Activated CD4-positive, alpha-beta T cell treated with anti-CD3 and anti-CD28 coated beads, Interleukin-2, amount 50 U/mL, for 24 hours (primary cell): ENCODE data around the gene PAMR1.
"Not testable (repeated sequence)": the region's sequence is repeated elsewhere in the genome, so short reads cannot be mapped to it uniquely, and the experiment has no call there.

Source experiments
- DNase-seq, 2 donors: peaks; one replicate each; pipeline ENCODE4 v3.0.0-alpha.2; 2020; ENCODE audit warnings: low read depth in 1 of 2, low spot score in 1 of 2

Gene PAMR1

GRCh38 chr11:35525501-35526175 is at the start of gene PAMR1:
Gene PAMR1 (minus strand): TSS chr11:35525616. CDS start chr11:35525585, 31 bp downstream.
- no peak for DNase-seq

- DNase-seq, result no peak
Measured at GRCh38 chr11:35571696-35572095, 46.3 kb upstream of the PAMR1 start.

- no peak for DNase-seq
Measured at GRCh38 chr11:35567737-35568465, 42.5 kb upstream of the PAMR1 start.

- no peak for DNase-seq
Measured at GRCh38 chr11:35566885-35567284, 41.5 kb upstream of the PAMR1 start.

GRCh38 chr11:35566181-35566580 is 40.8 kb upstream of the PAMR1 start:
- no peak for DNase-seq

GRCh38 chr11:35564245-35564595 is 38.8 kb upstream of the PAMR1 start:
- DNase-seq, result no peak

GRCh38 chr11:35563484-35564244 is 38.2 kb upstream of the PAMR1 start:
- DNase-seq, result no peak

GRCh38 chr11:35559949-35560348 is 34.5 kb upstream of the PAMR1 start:
- DNase-seq, result no peak

- no peak for DNase-seq
Measured at GRCh38 chr11:35558513-35558912, 33.1 kb upstream of the PAMR1 start.

GRCh38 chr11:35555488-35555887 is 30.1 kb upstream of the PAMR1 start:
- DNase-seq, result no peak

- DNase-seq, result no peak
Measured at GRCh38 chr11:35554491-35555437, 29.3 kb upstream of the PAMR1 start.

- no peak for DNase-seq
Measured at GRCh38 chr11:35553831-35554230, 28.4 kb upstream of the PAMR1 start.

- no peak for DNase-seq
Measured at GRCh38 chr11:35553021-35553420, 27.6 kb upstream of the PAMR1 start.

- no peak for DNase-seq
Measured at GRCh38 chr11:35552616-35553015, 27.2 kb upstream of the PAMR1 start.

- DNase-seq, result no peak
Measured at GRCh38 chr11:35550374-35551036, 25.1 kb upstream of the PAMR1 start.

GRCh38 chr11:35549787-35550186 is 24.4 kb upstream of the PAMR1 start:
- DNase-seq, result no peak

- DNase-seq, result no peak
Measured at GRCh38 chr11:35548925-35549561, 23.6 kb upstream of the PAMR1 start.

- not testable (repeated sequence) for DNase-seq
Measured at GRCh38 chr11:35547995-35548394, 22.6 kb upstream of the PAMR1 start.

GRCh38 chr11:35546317-35546716 is 20.9 kb upstream of the PAMR1 start:
- no peak for DNase-seq
